Sigmoid colon (tissue), 4 donors: ENCODE results near the gene DICER1.

Experiments
- CTCF ChIP-seq, 4 experiments: fragments of 450-650 bp in 3 of 4; fragments of 200-600 bp in 1 of 4; IDR thresholded peaks; one replicate each; pipeline ENCODE4 v1.5.1; 2016 to 2019; ENCODE audit warnings: antibody characterized with exemption in 4 of 4, mild to moderate bottlenecking in 3 of 4, moderate library complexity in 2 of 4
- EP300 ChIP-seq, 4 donors: sonication (generic); formaldehyde crosslinking; IDR thresholded peaks; one replicate each; pipeline ENCODE4 v1.6.1; 2017; ENCODE audit warnings: antibody characterized with exemption in 4 of 4

GRCh38 chr14:95123891-95124579 is 33.3 kb downstream of the DICER1 start:
- no peak for TF ChIP-seq EP300 (IDR thresholded peaks at IDR 0.05)
- TF ChIP-seq CTCF (IDR thresholded peaks at IDR 0.05), result no peak
